SK-N-SH treated with all-trans-retinoic acid at 6 μM for 48 hours (cell line): ENCODE data around the gene DDIT3.

Experiments
- ESRRG ChIP-seq: fragments of 250-450 bp; sonication (Bioruptor Pico); IDR thresholded peaks from 2 replicates; pipeline ENCODE4 v1.6.1; 2021; ENCODE audit warnings: mild to moderate bottlenecking
- GLIS3 ChIP-seq: fragments of 250-450 bp; sonication (Bioruptor Pico); IDR thresholded peaks from 2 replicates; pipeline ENCODE4 v1.5.0; 2020; ENCODE audit warnings: mild to moderate bottlenecking, moderate library complexity
- ISL1 ChIP-seq: fragments of 250-450 bp; sonication (Bioruptor Pico); IDR thresholded peaks from 2 replicates; pipeline ENCODE4 v2.1.2; 2022; ENCODE audit warnings: mild to moderate bottlenecking, moderate library complexity
- ZC3H10 ChIP-seq: fragments of 250-450 bp; sonication (Bioruptor Pico); IDR thresholded peaks from 2 replicates; pipeline ENCODE4 v1.5.1; 2021; ENCODE audit warnings: mild to moderate bottlenecking, moderate library complexity
- ZFP30 ChIP-seq: fragments of 450-650 bp; formaldehyde crosslinking; IDR thresholded peaks from 2 replicates; pipeline ENCODE4 v1.5.0; 2022; ENCODE audit warnings: mild to moderate bottlenecking, moderate library complexity
- ZNF565 ChIP-seq: fragments of 450-650 bp; formaldehyde crosslinking; conservative IDR thresholded peaks from 2 replicates; pipeline ENCODE4 v1.5.0; 2020; ENCODE audit warnings: low read depth, mild to moderate bottlenecking, moderate library complexity

GRCh38 chr12:57560516-57560915, 40.2 kb upstream of the DDIT3 start:
- TF ChIP-seq GLIS3 (CRISPR knock-in tag): no peak
- no peak for TF ChIP-seq ISL1 (CRISPR knock-in tag)
- no peak for TF ChIP-seq ZC3H10 (CRISPR knock-in tag)
- no peak for TF ChIP-seq ZFP30 (CRISPR knock-in tag)
- no peak for TF ChIP-seq ESRRG (CRISPR knock-in tag)
- no peak for TF ChIP-seq ZNF565 (CRISPR knock-in tag)
